Dermis microvascular lymphatic vessel endothelial cell (primary cell): ENCODE measurements around the gene RAB40B. TPM values are rescaled to one million over a fixed set of nuclear protein-coding genes. Genes with fewer than 3 reads are reported as not detected.

Source experiments
- DNase-seq, 2 donors: peaks; one replicate each; pipeline versions ENCODE4 v3.0.0 to v3.0.0-alpha.2; 2010; ENCODE audit warnings: low read depth in 2 of 2
- total RNA-seq: library from RNA; depleted of rRNA; stranded (reverse); fragments of >200 nt; gene quantifications from 2 replicates; pipeline ENCODE4 v1.2.1, GENCODE V29; 2014

The RAB40B gene
- total RNA-seq, 1 donor from 2014 or later: 4.6 TPM

GRCh38 chr17:82616021-82616711, 82.3 kb downstream of the RAB40B start:
- DNase-seq: no peak

GRCh38 chr17:82615084-82616020, 83.1 kb downstream of the RAB40B start:
- DNase-seq: no peak

GRCh38 chr17:82614095-82614631, 84.3 kb downstream of the RAB40B start:
- no peak for DNase-seq

- DNase-seq: no peak
These were observed 85.0 kb downstream of the RAB40B start for GRCh38 chr17:82613283-82614094.

- DNase-seq: no peak
These were observed 87.1 kb downstream of the RAB40B start for GRCh38 chr17:82611140-82612058.

- no peak for DNase-seq
These were observed 88.8 kb downstream of the RAB40B start for GRCh38 chr17:82609655-82610054.

- DNase-seq: no peak
These were observed 89.7 kb downstream of the RAB40B start for GRCh38 chr17:82608816-82609215.

DNA sequence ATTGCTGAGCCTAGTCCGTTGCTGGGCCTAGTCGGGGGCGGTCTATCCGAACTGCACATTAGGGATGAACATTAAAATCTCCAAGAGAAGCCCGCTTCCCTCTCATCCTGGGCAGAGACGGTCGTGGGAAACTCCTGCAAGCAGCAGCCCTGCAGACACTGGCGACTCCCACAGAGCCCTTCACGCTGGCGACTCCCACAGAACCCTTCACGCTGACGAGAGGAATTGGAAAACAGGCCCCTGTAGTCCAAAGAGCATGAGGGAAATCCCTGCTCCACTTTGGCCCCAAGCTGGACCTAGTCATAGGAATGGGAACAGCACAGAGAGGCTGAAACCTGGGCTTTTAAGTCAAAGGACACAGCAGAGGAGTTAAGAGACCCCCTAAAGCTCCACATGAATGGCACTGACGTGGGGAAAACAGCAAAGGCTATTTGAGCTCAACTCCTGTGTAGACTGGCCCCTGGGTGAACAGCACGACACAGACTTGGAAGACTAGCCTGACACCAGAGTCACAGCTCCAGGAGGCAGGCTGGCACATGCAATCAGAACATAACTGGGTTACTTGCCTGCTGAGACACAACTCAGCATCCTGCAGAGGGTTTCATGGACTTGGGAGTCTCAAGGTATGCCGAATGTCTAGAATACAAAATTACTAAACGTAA, 92.4 kb downstream of the RAB40B start:
- DNase-seq: no peak

Other genes starting within 250 kb of the RAB40B start
- gene CYBC1, start 247.9 kb downstream of the RAB40B start, total RNA-seq: 30.6 and 58.8 TPM in 2 replicates
- gene NARF, start 240.0 kb downstream of the RAB40B start, total RNA-seq: 56.0 and 123 TPM in 2 replicates
- 18.0 and 29.8 TPM in 2 replicates for gene FOXK2, start 179.0 kb downstream of the RAB40B start, total RNA-seq
- gene WDR45B, start 50.3 kb downstream of the RAB40B start, total RNA-seq: 51.0 and 74.8 TPM in 2 replicates
- gene FN3KRP, start 18.0 kb upstream of the RAB40B start, total RNA-seq: 16.7 and 21.0 TPM in 2 replicates
- 3.5 and 6.4 TPM in 2 replicates for gene FN3K, start 36.9 kb upstream of the RAB40B start, total RNA-seq
- gene TBCD, start 53.4 kb upstream of the RAB40B start, total RNA-seq: 52.5 and 63.7 TPM in 2 replicates
- gene ZNF750, start 141.3 kb upstream of the RAB40B start, total RNA-seq: under 0.01 TPM in 2 replicates